ENCODE results near the gene EPYC. TPM values are rescaled to one million over a fixed set of nuclear protein-coding genes. Genes with fewer than 3 reads are reported as not detected.

The EPYC gene
- total and polyA plus RNA-seq, 2 experiments from 2014 or later: not detected

GRCh38 chr12:90964616-90965015 lies 40.2 kb downstream of the EPYC start:
- no peak overlapping the region for H3K4me2 ChIP-seq (ENCODE audit: unreplicated experiment)
- H2AFZ ChIP-seq: no peak overlapping the region
- H3K9ac ChIP-seq: no peak overlapping the region
- no peaks in the 10 kb centered on the region for H3K9me2 ChIP-seq (ENCODE audit: insufficient read depth)
- no peaks in the 10 kb centered on the region for H3F3A ChIP-seq (ENCODE audit: insufficient read depth)
- 71 to 83% methylated on average over 2 of the region's 2 CpGs for WGBS, 2 experiments (ENCODE audit: low coverage in 1 of 2, low lambda C conversion rate in 2 of 2, missing lambda C conversion rate in 2 of 2)
- no peaks in the 10 kb centered on the region for H3K4me1 ChIP-seq (ENCODE audit: insufficient read depth)
- no peaks in the 10 kb centered on the region for H3K9me3 ChIP-seq (ENCODE audit: low read depth)
- no peaks in the 10 kb centered on the region for H3K79me2 ChIP-seq (ENCODE audit: insufficient read depth)
- H4K20me1 ChIP-seq (ENCODE audit: insufficient read depth): no peaks in the 10 kb centered on the region
- no peak overlapping the region for H3K27ac ChIP-seq
- in situ Hi-C loops (cut with MboI): no loop called here
- no peak for DNase-seq
- H3K27me3 ChIP-seq (replicated peaks; ENCODE audit: insufficient read depth): no peaks in the 10 kb centered on the region
- H3K4me3 ChIP-seq: no peak overlapping the region
- no peaks in the 10 kb centered on the region for H3K36me3 ChIP-seq (ENCODE audit: low read depth)
- no peak for TF ChIP-seq EZH2 (IDR thresholded peaks at IDR 0.05; ENCODE audit: insufficient read depth, poor library complexity, severe bottlenecking)
- no peak for TF ChIP-seq EZH2phosphoT487 (IDR thresholded peaks at IDR 0.05; ENCODE audit: insufficient read depth, low read depth)

DNA sequence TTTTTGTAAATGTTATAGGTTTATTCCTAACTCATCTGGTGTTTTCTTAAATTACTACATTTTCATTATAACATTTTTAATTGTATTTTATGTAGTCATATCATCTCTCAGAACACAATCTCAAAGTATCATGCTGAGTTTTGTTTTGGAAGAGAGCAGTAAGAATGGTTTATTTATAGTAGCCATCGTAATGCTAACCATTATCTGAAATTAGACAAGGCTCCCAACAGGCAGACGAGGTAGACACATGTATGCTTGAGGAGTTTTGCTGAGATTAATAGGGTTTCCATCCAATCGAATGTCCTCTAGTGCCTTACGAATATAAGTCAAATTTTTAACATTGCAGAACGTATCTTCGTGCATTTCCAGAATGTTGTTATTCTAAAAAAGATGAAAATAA lies 40.8 kb downstream of the EPYC start:
- Histone ChIP-seq H3K36me3 (ENCODE audit: low read depth) (no peaks in the 10 kb centered on the region), H3K9me3 (ENCODE audit: low read depth) (no peaks in the 10 kb centered on the region), H3K9me2 (ENCODE audit: insufficient read depth) (no peaks in the 10 kb centered on the region), H3F3A (ENCODE audit: insufficient read depth) (no peaks in the 10 kb centered on the region), H2AFZ (no peak overlapping the region), H4K20me1 (ENCODE audit: insufficient read depth) (no peaks in the 10 kb centered on the region), H3K27me3 (replicated peaks; ENCODE audit: insufficient read depth) (no peaks in the 10 kb centered on the region), H3K4me1 (ENCODE audit: insufficient read depth) (peaks cover 3% of the 10 kb centered on the region; the same call in 1 of the 2 replicates), H3K4me2 (ENCODE audit: unreplicated experiment) (no peak overlapping the region), H3K27ac (no peak overlapping the region), H3K9ac (no peak overlapping the region), H3K4me3 (no peak overlapping the region), H3K79me2 (ENCODE audit: insufficient read depth) (no peaks in the 10 kb centered on the region)
- WGBS, 2 experiments (ENCODE audit: low coverage in 1 of 2, low lambda C conversion rate in 2 of 2, missing lambda C conversion rate in 2 of 2): 94 to 95% methylated on average over 6 of the region's 6 CpGs
- in situ Hi-C loops (cut with MboI): no loop called here
- no peak for TF ChIP-seq EZH2phosphoT487 (IDR thresholded peaks at IDR 0.05; ENCODE audit: insufficient read depth, low read depth)
- TF ChIP-seq EZH2 (IDR thresholded peaks at IDR 0.05; ENCODE audit: insufficient read depth, poor library complexity, severe bottlenecking): no peak
- DNase-seq: no peak

DNA sequence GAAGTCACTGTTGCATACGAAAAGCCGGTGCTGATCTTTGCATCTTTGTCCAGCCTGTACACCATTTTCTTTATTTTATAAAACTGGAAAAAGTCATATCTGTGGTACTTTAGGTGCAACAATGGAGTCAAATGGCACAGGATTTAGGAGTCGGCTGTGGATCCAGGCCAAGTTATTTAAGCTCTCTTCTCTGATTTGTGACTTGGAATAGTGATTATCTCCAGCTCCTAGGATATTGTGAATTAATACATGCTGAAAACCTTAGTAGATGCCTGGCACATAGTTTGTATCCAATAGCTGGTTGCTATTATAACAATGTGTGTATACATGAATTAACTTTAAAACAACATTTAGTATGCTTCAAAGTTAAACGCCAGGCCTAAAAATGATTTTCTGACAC lies 43.6 kb downstream of the EPYC start:
- 95 to 100% methylated on average over 4 of the region's 4 CpGs for WGBS, 2 experiments (ENCODE audit: low coverage in 1 of 2, low lambda C conversion rate in 2 of 2, missing lambda C conversion rate in 2 of 2)
- no peak for DNase-seq
- Histone ChIP-seq H4K20me1 (ENCODE audit: insufficient read depth) (no peaks in the 10 kb centered on the region), H3K27ac (no peak overlapping the region), H3K27me3 (replicated peaks; ENCODE audit: insufficient read depth) (no peaks in the 10 kb centered on the region), H3F3A (ENCODE audit: insufficient read depth) (no peaks in the 10 kb centered on the region), H3K4me1 (ENCODE audit: insufficient read depth) (peaks cover 3% of the 10 kb centered on the region; the same call in 1 of the 2 replicates), H2AFZ (no peak overlapping the region), H3K9ac (no peak overlapping the region), H3K4me2 (ENCODE audit: unreplicated experiment) (no peak overlapping the region), H3K36me3 (ENCODE audit: low read depth) (no peaks in the 10 kb centered on the region), H3K79me2 (ENCODE audit: insufficient read depth) (no peaks in the 10 kb centered on the region), H3K9me2 (ENCODE audit: insufficient read depth) (no peaks in the 10 kb centered on the region), H3K9me3 (ENCODE audit: low read depth) (no peaks in the 10 kb centered on the region), H3K4me3 (no peak overlapping the region)
- in situ Hi-C loops (cut with MboI): no loop called here
- TF ChIP-seq EZH2phosphoT487 (IDR thresholded peaks at IDR 0.05; ENCODE audit: insufficient read depth, low read depth): no peak

GRCh38 chr12:90959538-90960139 lies 45.1 kb downstream of the EPYC start:
- no peaks in the 10 kb centered on the region for H4K20me1 ChIP-seq (ENCODE audit: insufficient read depth)
- H3K4me3 ChIP-seq: no peak overlapping the region
- 0% methylated on average over 4 of the region's 4 CpGs for WGBS, 2 experiments (ENCODE audit: low coverage in 1 of 2, low lambda C conversion rate in 2 of 2, missing lambda C conversion rate in 2 of 2)
- H3K36me3 ChIP-seq (ENCODE audit: low read depth): no peaks in the 10 kb centered on the region
- no peaks in the 10 kb centered on the region for H3K9me3 ChIP-seq (ENCODE audit: low read depth)
- no peak overlapping the region for H3K9ac ChIP-seq
- in situ Hi-C loops (cut with MboI): no loop called here
- H3K4me1 ChIP-seq (ENCODE audit: insufficient read depth): peaks cover 3% of the 10 kb centered on the region; the same call in 1 of the 2 replicates
- DNase-seq: peak; percentile 75
- no peaks in the 10 kb centered on the region for H3K9me2 ChIP-seq (ENCODE audit: insufficient read depth)
- TF ChIP-seq EZH2phosphoT487 (IDR thresholded peaks at IDR 0.05; ENCODE audit: insufficient read depth, low read depth) (no peak), EZH2 (IDR thresholded peaks at IDR 0.05; ENCODE audit: insufficient read depth, poor library complexity, severe bottlenecking) (no peak)
- H2AFZ ChIP-seq: peak overlapping the region; percentile 52
- no peak overlapping the region for H3K27ac ChIP-seq
- no peaks in the 10 kb centered on the region for H3K27me3 ChIP-seq (replicated peaks; ENCODE audit: insufficient read depth)
- no peaks in the 10 kb centered on the region for H3K79me2 ChIP-seq (ENCODE audit: insufficient read depth)
- H3F3A ChIP-seq (ENCODE audit: insufficient read depth): no peaks in the 10 kb centered on the region
- H3K4me2 ChIP-seq (ENCODE audit: unreplicated experiment): no peak overlapping the region

Data from GM23248 (cell line).